B cell (primary cell): ENCODE results near the gene PALB2. TPM values are rescaled to one million over a fixed set of nuclear protein-coding genes. Genes with fewer than 3 reads are reported as not detected.

Experiments used
- ATAC-seq: fragments of 200-7000 bp; cut with Tn5 transposase; one replicate; pipeline ENCODE4 v1.10.0; 2021; ENCODE audit warnings: low read depth, mild to moderate bottlenecking, moderate number of reproducible peaks, moderate library complexity
- CTCF ChIA-PET: fragments of 350-600 bp; sonication (Branson Sonifier 250); formaldehyde crosslinking; loops from one replicate; lab custom pipeline; 2021; ENCODE audit warnings: antibody characterized with exemption, inconsistent platforms; lab: Charles Lee
- POLR2A ChIA-PET: fragments of 350-600 bp; sonication (Branson Sonifier 250); formaldehyde crosslinking; loops from one replicate; lab custom pipeline; 2021; ENCODE audit warnings: antibody characterized with exemption; lab: Charles Lee
- DNase-seq: peaks from one replicate; pipeline ENCODE4 v3.0.0; 2013
- H2AFZ ChIP-seq: 2 replicates; pipeline ENCODE4 v1.6.1; 2012; ENCODE audit warnings: mild to moderate bottlenecking, low read depth, low read length; ENCODE audit not compliant: insufficient read depth, poor library complexity, severe bottlenecking
- H3K27ac ChIP-seq, 2 donors: 1 replicate in 1 of 2; 2 replicates in 1 of 2; pipeline ENCODE4 v1.5.1; 2012 to 2013; ENCODE audit warnings: low read length in 2 of 2, mild to moderate bottlenecking in 2 of 2, moderate library complexity in 1 of 2
- H3K27me3 ChIP-seq, 4 experiments: fragments of 200-600 bp in 1 of 4; sonication (generic) in 1 of 4; replicated peaks in 1 of 4; 1 replicate in 2 of 4; 2 replicates in 2 of 4; pipeline versions ENCODE4 v1.6.1 to v1.7.0; 2013 to 2016; ENCODE audit warnings: low read length in 3 of 4, mild to moderate bottlenecking in 2 of 4, mixed read lengths in 1 of 4, moderate library complexity in 1 of 4; ENCODE audit not compliant: insufficient read depth in 4 of 4, control insufficient read depth in 3 of 4; ENCODE audit errors: control extremely low read depth in 1 of 4
- H3K36me3 ChIP-seq, 2 experiments: replicated peaks in 1 of 2; 1 replicate in 1 of 2; 2 replicates in 1 of 2; pipeline versions ENCODE4 v1.6.1 to v1.7.1; 2013; ENCODE audit warnings: low read length in 1 of 2; ENCODE audit not compliant: insufficient read depth in 2 of 2, control insufficient read depth in 1 of 2; ENCODE audit errors: control extremely low read depth in 1 of 2, extremely low read depth in 1 of 2
- H3K4me1 ChIP-seq, 2 donors: fragments of 200-600 bp in 1 of 2; sonication (generic) in 1 of 2; 1 replicate in 1 of 2; 2 replicates in 1 of 2; pipeline versions ENCODE4 v1.5.1 to v1.6.1; 2013 to 2017; ENCODE audit warnings: low read length in 2 of 2; ENCODE audit not compliant: control insufficient read depth in 2 of 2, insufficient read depth in 2 of 2
- H3K4me2 ChIP-seq: replicated peaks from 2 replicates; pipeline ENCODE3; 2012; ENCODE audit warnings: mild to moderate bottlenecking, low read depth, low read length; ENCODE audit not compliant: poor library complexity, severe bottlenecking
- H3K4me3 ChIP-seq, 5 experiments: fragments of 200-600 bp in 1 of 5; sonication (generic) in 1 of 5; 1 replicate in 3 of 5; 2 replicates in 2 of 5; pipeline versions ENCODE4 v1.5.1 to v1.7.0; 2011 to 2016; ENCODE audit warnings: low read length in 4 of 5, mild to moderate bottlenecking in 4 of 5, low read depth in 2 of 5, control low read depth in 1 of 5, moderate library complexity in 1 of 5; ENCODE audit not compliant: insufficient read depth in 1 of 5; ENCODE audit errors: control extremely low read depth in 1 of 5, extremely low read depth in 1 of 5
- H3K79me2 ChIP-seq: fragments of 200-600 bp; sonication (generic); one replicate; pipeline ENCODE4 v1.6.0; 2016; ENCODE audit warnings: low read length; ENCODE audit not compliant: control insufficient read depth, insufficient read depth
- H3K9ac ChIP-seq: fragments of 200-600 bp; sonication (generic); 2 replicates; pipeline ENCODE4 v1.6.1; 2017; ENCODE audit warnings: mild to moderate bottlenecking, low read length, moderate library complexity
- H3K9me3 ChIP-seq, 3 donors: one replicate each; pipeline versions ENCODE4 v1.6.1 to v1.7.1; 2013; ENCODE audit warnings: low read length in 2 of 3; ENCODE audit not compliant: control insufficient read depth in 2 of 3, insufficient read depth in 1 of 3; ENCODE audit errors: control extremely low read depth in 1 of 3
- H4K20me1 ChIP-seq: 2 replicates; pipeline ENCODE4 v1.6.0; 2012; ENCODE audit warnings: mild to moderate bottlenecking, low read length; ENCODE audit not compliant: insufficient read depth, control insufficient read depth, poor library complexity, severe bottlenecking
- H3K27ac Mint-ChIP-seq: one replicate; pipeline ENCODE4 v1.8.0; 2021; ENCODE audit warnings: mixed read lengths
- H3K27me3 Mint-ChIP-seq: one replicate; pipeline ENCODE4 v1.8.0; 2021; ENCODE audit warnings: mixed read lengths
- H3K4me1 Mint-ChIP-seq: one replicate; pipeline ENCODE4 v1.8.0; 2021; ENCODE audit warnings: mixed read lengths
- H3K4me3 Mint-ChIP-seq: one replicate; pipeline ENCODE4 v1.8.0; 2021; ENCODE audit warnings: mixed read lengths
- H3K9me3 Mint-ChIP-seq: one replicate; pipeline ENCODE4 v1.8.0; 2022; ENCODE audit warnings: mixed read lengths; ENCODE audit not compliant: insufficient read depth
- CTCF ChIP-seq: fragments of 200-600 bp; IDR thresholded peaks from one replicate; pipeline ENCODE4 v1.8.0; 2022; ENCODE audit warnings: antibody characterized with exemption, mild to moderate bottlenecking
- EZH2 ChIP-seq: IDR thresholded peaks from 2 replicates; pipeline ENCODE4 v1.6.1; 2012; ENCODE audit warnings: borderline replicate concordance, low read depth, mild to moderate bottlenecking, moderate library complexity, low read length; ENCODE audit not compliant: insufficient read depth, poor library complexity, severe bottlenecking
- WGBS: methylation state at CpG from one replicate; pipeline ENCODE4 v1.1.5; 2013; ENCODE audit warnings: missing lambda C conversion rate; ENCODE audit not compliant: insufficient coverage; 5-methylcytosine and 5-hydroxymethylcytosine counted together
- intact Hi-C: fragments of 100-400 bp; cut with micrococcal nuclease; formaldehyde crosslinking; loops from one replicate; pipeline ENCODE4 v1.10.0; 2022
- polyA plus RNA-seq: library from polyadenylated mRNA; depleted of rRNA; stranded (reverse); fragments of >200 nt; gene quantifications from 2 replicates; pipeline ENCODE4 v1.2.3, GENCODE V29; 2012
- total RNA-seq, 2 donors: library from RNA; stranded (reverse); fragments of 120-200 nt in 1 of 2; gene quantifications; 1 replicate in 1 of 2; 2 replicates in 1 of 2; pipeline versions ENCODE4 v1.2.3 to v1.2.4, GENCODE V29; 2013 to 2022

Gene PALB2
- total and polyA plus RNA-seq, 2 donors (not counting 1 experiment from before 2014, with no cell fraction given): 3.6 to 16.3 TPM

DNA sequence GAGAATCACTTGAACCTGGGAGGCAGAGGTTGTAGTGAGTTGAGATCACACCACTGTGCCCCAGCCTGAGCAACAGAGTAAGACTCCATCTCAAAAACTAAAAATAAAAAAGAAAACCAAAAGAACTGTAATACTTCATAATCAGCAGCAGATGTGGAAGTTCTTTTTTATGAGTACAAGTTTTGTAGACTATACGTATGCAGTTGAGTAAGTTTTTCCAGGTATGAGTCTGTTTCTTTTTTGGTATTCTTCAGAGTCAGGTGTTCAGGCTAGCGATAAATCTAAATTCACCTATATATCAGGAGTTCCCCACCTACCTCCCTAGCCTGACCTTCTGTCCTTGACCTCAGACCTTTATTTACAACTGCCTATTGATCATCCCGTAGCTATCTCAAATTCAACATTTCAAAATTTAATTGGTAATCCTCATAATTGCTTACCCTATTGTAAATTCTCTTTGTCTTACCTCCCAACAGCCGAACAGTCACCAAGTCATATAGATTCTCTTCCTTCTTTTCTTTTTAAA is 10.9 kb upstream of the PALB2 start:
- Histone ChIP-seq H3K9me3 (no peaks in the 10 kb centered on the region), H3K4me3 (no peak overlapping the region), H3K9ac (peak overlapping the region; percentile 20), H2AFZ (peak overlapping the region; percentile 6), H4K20me1 (peaks cover 25% of the 10 kb centered on the region), H3K36me3 (peaks cover 6 to 23% of the 10 kb centered on the region in 2 experiments), H3K27ac (peak overlapping the region; percentile 16 to 58), H3K4me1 (peaks cover 13% of the 10 kb centered on the region in 2 donors), H3K79me2 (peaks cover 53% of the 10 kb centered on the region), H3K4me2 (no peak overlapping the region), H3K27me3 (no peaks in the 10 kb centered on the region)
- no peak for TF ChIP-seq CTCF
- no peak for TF ChIP-seq EZH2
- Mint-ChIP-seq H3K27ac (peak overlapping the region; percentile 70), H3K4me3 (peak overlapping the region; percentile 52), H3K27me3 (no peaks in the 10 kb centered on the region), H3K4me1 (peaks cover 28% of the 10 kb centered on the region), H3K9me3 (no peaks in the 10 kb centered on the region)
- ChIA-PET POLR2A (interaction anchor here (0.6 kb wide), 1 partner anchor 165 kb away, joined by 6 read pairs; no protein-coding TSS in a partner anchor), CTCF (no interaction called here)
- 70% methylated on average over 1 of the region's 4 CpGs for WGBS
- intact Hi-C loops: no loop called here
- DNase-seq: no peak
- ATAC-seq: no peak

- H3K36me3 ChIP-seq: peaks cover 6 to 23% of the 10 kb centered on the region in 2 experiments
- peak overlapping the region; percentile 1 for H3K4me3 Mint-ChIP-seq
These were observed 9.7 kb upstream of the PALB2 start for GRCh38 chr16:23650674-23651416.

More at GRCh38 chr16:23650674-23651416, 9.7 kb upstream of the PALB2 start:
- Histone ChIP-seq H3K27me3 (no peaks in the 10 kb centered on the region), H2AFZ (peak overlapping the region; percentile 6), H3K4me3 (no peak overlapping the region), H3K4me2 (peak overlapping the region; percentile 32), H3K9me3 (no peaks in the 10 kb centered on the region), H3K27ac (peak overlapping the region in 1 of 2 donors; percentile 58), H3K9ac (peak overlapping the region; percentile 20), H4K20me1 (peaks cover 25% of the 10 kb centered on the region), H3K79me2 (peaks cover 57% of the 10 kb centered on the region), H3K4me1 (peaks cover 13% of the 10 kb centered on the region in 2 donors)
- H3K4me1 Mint-ChIP-seq: peaks cover 35% of the 10 kb centered on the region
- DNase-seq (no peak), ATAC-seq (no peak)
- no CpG with 5 or more reads among the region's 4 CpGs for WGBS
- H3K9me3 Mint-ChIP-seq: no peaks in the 10 kb centered on the region
- intact Hi-C loops: no loop called here
- H3K27ac Mint-ChIP-seq: peak overlapping the region; percentile 39
- ChIA-PET CTCF (no interaction called here), POLR2A (no interaction called here)
- TF ChIP-seq CTCF: no peak
- TF ChIP-seq EZH2: no peak
- H3K27me3 Mint-ChIP-seq: no peaks in the 10 kb centered on the region
